Panc1 (cell line): ENCODE data around the gene CDK2.

Experiments used
- POLR2AphosphoS5 ChIP-seq: IDR thresholded peaks from 2 replicates; pipeline ENCODE4 v1.6.1; 2012; ENCODE audit warnings: mild to moderate bottlenecking, low read depth, low read length, moderate library complexity
- SIN3A ChIP-seq: IDR thresholded peaks from 2 replicates; pipeline ENCODE4 v1.6.1; 2012; ENCODE audit warnings: low read depth, mild to moderate bottlenecking, low read length, moderate library complexity, borderline replicate concordance; ENCODE audit not compliant: insufficient read depth
- TF ChIP-seq, protein P1 (sequence below): fragments of 450-650 bp; IDR thresholded peaks from 2 replicates; pipeline ENCODE4 v1.5.1; 2017; ENCODE audit warnings: mild to moderate bottlenecking
- TF ChIP-seq, protein P2 (sequence below), 2 experiments: IDR thresholded peaks; 2 replicates each; pipeline ENCODE4 v1.6.1; 2011 to 2012; ENCODE audit warnings: low read depth in 2 of 2, control low read depth in 1 of 2, low read length in 1 of 2, mild to moderate bottlenecking in 1 of 2, moderate library complexity in 1 of 2; ENCODE audit not compliant: insufficient read depth in 1 of 2

GRCh38 chr12:55931317-55931779, 35.3 kb upstream of the CDK2 start:
- TF ChIP-seq, protein P1, sequence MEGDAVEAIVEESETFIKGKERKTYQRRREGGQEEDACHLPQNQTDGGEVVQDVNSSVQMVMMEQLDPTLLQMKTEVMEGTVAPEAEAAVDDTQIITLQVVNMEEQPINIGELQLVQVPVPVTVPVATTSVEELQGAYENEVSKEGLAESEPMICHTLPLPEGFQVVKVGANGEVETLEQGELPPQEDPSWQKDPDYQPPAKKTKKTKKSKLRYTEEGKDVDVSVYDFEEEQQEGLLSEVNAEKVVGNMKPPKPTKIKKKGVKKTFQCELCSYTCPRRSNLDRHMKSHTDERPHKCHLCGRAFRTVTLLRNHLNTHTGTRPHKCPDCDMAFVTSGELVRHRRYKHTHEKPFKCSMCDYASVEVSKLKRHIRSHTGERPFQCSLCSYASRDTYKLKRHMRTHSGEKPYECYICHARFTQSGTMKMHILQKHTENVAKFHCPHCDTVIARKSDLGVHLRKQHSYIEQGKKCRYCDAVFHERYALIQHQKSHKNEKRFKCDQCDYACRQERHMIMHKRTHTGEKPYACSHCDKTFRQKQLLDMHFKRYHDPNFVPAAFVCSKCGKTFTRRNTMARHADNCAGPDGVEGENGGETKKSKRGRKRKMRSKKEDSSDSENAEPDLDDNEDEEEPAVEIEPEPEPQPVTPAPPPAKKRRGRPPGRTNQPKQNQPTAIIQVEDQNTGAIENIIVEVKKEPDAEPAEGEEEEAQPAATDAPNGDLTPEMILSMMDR, result no peak
- TF ChIP-seq POLR2AphosphoS5 (no peak), SIN3A (no peak)
- TF ChIP-seq, protein P2, sequence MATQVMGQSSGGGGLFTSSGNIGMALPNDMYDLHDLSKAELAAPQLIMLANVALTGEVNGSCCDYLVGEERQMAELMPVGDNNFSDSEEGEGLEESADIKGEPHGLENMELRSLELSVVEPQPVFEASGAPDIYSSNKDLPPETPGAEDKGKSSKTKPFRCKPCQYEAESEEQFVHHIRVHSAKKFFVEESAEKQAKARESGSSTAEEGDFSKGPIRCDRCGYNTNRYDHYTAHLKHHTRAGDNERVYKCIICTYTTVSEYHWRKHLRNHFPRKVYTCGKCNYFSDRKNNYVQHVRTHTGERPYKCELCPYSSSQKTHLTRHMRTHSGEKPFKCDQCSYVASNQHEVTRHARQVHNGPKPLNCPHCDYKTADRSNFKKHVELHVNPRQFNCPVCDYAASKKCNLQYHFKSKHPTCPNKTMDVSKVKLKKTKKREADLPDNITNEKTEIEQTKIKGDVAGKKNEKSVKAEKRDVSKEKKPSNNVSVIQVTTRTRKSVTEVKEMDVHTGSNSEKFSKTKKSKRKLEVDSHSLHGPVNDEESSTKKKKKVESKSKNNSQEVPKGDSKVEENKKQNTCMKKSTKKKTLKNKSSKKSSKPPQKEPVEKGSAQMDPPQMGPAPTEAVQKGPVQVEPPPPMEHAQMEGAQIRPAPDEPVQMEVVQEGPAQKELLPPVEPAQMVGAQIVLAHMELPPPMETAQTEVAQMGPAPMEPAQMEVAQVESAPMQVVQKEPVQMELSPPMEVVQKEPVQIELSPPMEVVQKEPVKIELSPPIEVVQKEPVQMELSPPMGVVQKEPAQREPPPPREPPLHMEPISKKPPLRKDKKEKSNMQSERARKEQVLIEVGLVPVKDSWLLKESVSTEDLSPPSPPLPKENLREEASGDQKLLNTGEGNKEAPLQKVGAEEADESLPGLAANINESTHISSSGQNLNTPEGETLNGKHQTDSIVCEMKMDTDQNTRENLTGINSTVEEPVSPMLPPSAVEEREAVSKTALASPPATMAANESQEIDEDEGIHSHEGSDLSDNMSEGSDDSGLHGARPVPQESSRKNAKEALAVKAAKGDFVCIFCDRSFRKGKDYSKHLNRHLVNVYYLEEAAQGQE (IDR thresholded peaks at IDR 0.05; ENCODE audit: insufficient read depth in 1 of 2, low read depth in 2 of 2, low read length in 1 of 2), result no peak
